HFFc6 (cell line): ENCODE data around the gene MTMR10. TPM values are rescaled to one million over a fixed set of nuclear protein-coding genes. Genes with fewer than 3 reads are reported as not detected.

ENCODE experiments used
- DNase-seq: peaks from one replicate; pipeline ENCODE4 v3.0.0-alpha.2; 2018
- H3K27ac Mint-ChIP-seq: 2 replicates; pipeline ENCODE4 v1.8.0; 2020; ENCODE audit warnings: mild to moderate bottlenecking, mixed read lengths
- H3K27me3 Mint-ChIP-seq: 2 replicates; pipeline ENCODE4 v1.8.0; 2021; ENCODE audit warnings: mild to moderate bottlenecking, moderate library complexity, mixed read lengths; ENCODE audit not compliant: insufficient read depth
- H3K36me3 Mint-ChIP-seq: 2 replicates; pipeline ENCODE4 v1.8.0; 2021; ENCODE audit warnings: low read depth, mixed read lengths
- H3K4me1 Mint-ChIP-seq: 2 replicates; pipeline ENCODE4 v1.8.0; 2020; ENCODE audit warnings: low read depth, mixed read lengths
- H3K4me3 Mint-ChIP-seq: 2 replicates; pipeline ENCODE4 v1.8.0; 2020; ENCODE audit warnings: mild to moderate bottlenecking, moderate library complexity, mixed read lengths
- H3K9me3 Mint-ChIP-seq: 2 replicates; pipeline ENCODE4 v1.8.0; 2020; ENCODE audit warnings: mild to moderate bottlenecking, mixed read lengths
- CTCF ChIP-seq: fragments of 200-600 bp; sonication (generic); IDR thresholded peaks from 2 replicates; pipeline ENCODE4 v1.5.0; 2021; ENCODE audit warnings: antibody characterized with exemption, mild to moderate bottlenecking
- total RNA-seq, 6 experiments: library from RNA; stranded (reverse); fragmentation: NEBNext Ultra II Directional; extraction: Animal tissue kit (Norgen Biotek cat#: 25700); gene quantifications; 2 replicates in 1 of 6; 3 replicates in 5 of 6; pipeline ENCODE4 v1.2.3, GENCODE V29; 2021

The MTMR10 gene
- total RNA-seq, 6 experiments from 2014 or later, result 25.4 to 44.5 (median 41.5) TPM

GRCh38 chr15:30962659-30963058 is 28.8 kb downstream of the MTMR10 start:
- Mint-ChIP-seq H3K9me3 (no peaks in the 10 kb centered on the region), H3K36me3 (peaks cover 48% of the 10 kb centered on the region)

GRCh38 chr15:30962079-30962478 is 29.3 kb downstream of the MTMR10 start:
- H3K9me3 Mint-ChIP-seq, result no peaks in the 10 kb centered on the region
- H3K4me3 Mint-ChIP-seq, result no peak overlapping the region
- H3K27ac Mint-ChIP-seq, result no peak overlapping the region
- no peaks in the 10 kb centered on the region for H3K27me3 Mint-ChIP-seq
- no peak for TF ChIP-seq CTCF
- H3K36me3 Mint-ChIP-seq, result peaks cover 53% of the 10 kb centered on the region
- peaks cover 27% of the 10 kb centered on the region for H3K4me1 Mint-ChIP-seq
- no peak for DNase-seq

More at GRCh38 chr15:30962659-30963058, 28.8 kb downstream of the MTMR10 start:
- DNase-seq, result no peak
- no peak overlapping the region for H3K4me3 Mint-ChIP-seq
- TF ChIP-seq CTCF, result no peak
- H3K4me1 Mint-ChIP-seq, result peaks cover 21% of the 10 kb centered on the region
- H3K27me3 Mint-ChIP-seq, result no peaks in the 10 kb centered on the region
- H3K27ac Mint-ChIP-seq, result no peak overlapping the region

GRCh38 chr15:30958219-30958618 is 33.2 kb downstream of the MTMR10 start:
- no peaks in the 10 kb centered on the region; the same call in 1 of the 2 replicates for H3K27me3 Mint-ChIP-seq

GRCh38 chr15:30956216-30957124 is 35.0 kb downstream of the MTMR10 start:
- no peak for DNase-seq
- Mint-ChIP-seq H3K36me3 (peaks cover 66% of the 10 kb centered on the region), H3K27me3 (no peaks in the 10 kb centered on the region; the same call in 1 of the 2 replicates), H3K4me1 (peaks cover 64% of the 10 kb centered on the region), H3K27ac (peak overlapping the region; percentile 30), H3K4me3 (peak overlapping the region; percentile 6; the same call in 1 of the 2 replicates), H3K9me3 (no peaks in the 10 kb centered on the region)
- TF ChIP-seq CTCF, result no peak

More at GRCh38 chr15:30958219-30958618, 33.2 kb downstream of the MTMR10 start:
- Mint-ChIP-seq H3K36me3 (peaks cover 59% of the 10 kb centered on the region), H3K4me1 (peaks cover 59% of the 10 kb centered on the region), H3K27ac (no peak overlapping the region), H3K9me3 (no peaks in the 10 kb centered on the region), H3K4me3 (no peak overlapping the region)
- TF ChIP-seq CTCF, result no peak
- no peak for DNase-seq

GRCh38 chr15:30954674-30955073 is 36.8 kb downstream of the MTMR10 start:
- TF ChIP-seq CTCF, result no peak
- Mint-ChIP-seq H3K4me1 (peaks cover 64% of the 10 kb centered on the region), H3K4me3 (peak overlapping the region; percentile 15; the same call in 1 of the 2 replicates), H3K27me3 (no peaks in the 10 kb centered on the region; the same call in 1 of the 2 replicates), H3K27ac (peak overlapping the region; percentile 98), H3K9me3 (no peaks in the 10 kb centered on the region), H3K36me3 (peaks cover 68% of the 10 kb centered on the region)
- DNase-seq, result no peak
